ENCODE measurements around the gene PPP3CA. TPM values are rescaled to one million over a fixed set of nuclear protein-coding genes. Genes with fewer than 3 reads are reported as not detected.

Gene PPP3CA
- total RNA-seq, 1 donor from 2014 or later: 16.7 TPM

DNA sequence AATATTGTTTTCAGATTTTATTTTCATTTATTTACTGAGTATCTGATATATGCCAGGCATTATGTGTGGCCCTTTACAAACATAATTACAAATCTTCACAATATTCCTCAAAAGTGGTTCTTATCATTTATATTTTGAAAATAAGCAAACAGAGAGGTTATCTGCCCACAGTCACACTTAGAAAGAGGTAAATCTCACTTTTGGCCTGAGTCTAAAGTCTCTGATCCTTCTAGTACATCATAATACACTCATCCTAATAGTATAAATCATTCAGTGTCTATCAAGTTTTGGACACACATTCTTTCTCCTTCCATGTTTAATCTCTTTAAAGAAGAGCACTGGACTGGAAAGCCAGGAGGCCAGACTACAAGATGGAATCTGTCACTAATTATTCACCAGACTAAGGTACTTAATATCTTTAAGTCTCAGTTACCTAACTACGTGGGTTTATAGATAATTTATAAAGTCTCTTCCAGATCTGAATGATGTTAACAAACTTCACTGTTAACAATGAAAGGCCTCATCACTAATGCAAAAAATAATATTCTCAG is 281.3 kb downstream of the PPP3CA start:
- no peaks in the 10 kb centered on the region for H3K9me3 ChIP-seq (replicated peaks)
- peaks cover 29% of the 10 kb centered on the region for H3K4me1 ChIP-seq
- intact Hi-C loops (cut with micrococcal nuclease): no loop called here
- H3K27ac ChIP-seq (replicated peaks): no peak overlapping the region
- no peaks in the 10 kb centered on the region for H3K36me3 ChIP-seq
- no peak overlapping the region for H3K4me3 ChIP-seq
- DNase-seq: no peak
- H3K27me3 ChIP-seq (ENCODE audit: low read depth): no peaks in the 10 kb centered on the region
- no peak for TF ChIP-seq CTCF (IDR thresholded peaks at IDR 0.05; ENCODE audit: borderline replicate concordance)

- no peaks in the 10 kb centered on the region for H3K27me3 ChIP-seq (ENCODE audit: low read depth)
- H3K4me3 ChIP-seq: no peak overlapping the region
- DNase-seq: no peak
- intact Hi-C loops (cut with micrococcal nuclease): no loop called here
- no peak overlapping the region for H3K27ac ChIP-seq (replicated peaks)
- no peaks in the 10 kb centered on the region for H3K9me3 ChIP-seq (replicated peaks)
- H3K4me1 ChIP-seq: peaks cover 29% of the 10 kb centered on the region
- no peak for TF ChIP-seq CTCF (IDR thresholded peaks at IDR 0.05; ENCODE audit: borderline replicate concordance)
- no peaks in the 10 kb centered on the region for H3K36me3 ChIP-seq
Observed at GRCh38 chr4:101065346-101065745, 282.0 kb downstream of the PPP3CA start.

- no peak overlapping the region for H3K4me3 ChIP-seq
- H3K36me3 ChIP-seq: no peaks in the 10 kb centered on the region
- no peaks in the 10 kb centered on the region for H3K9me3 ChIP-seq (replicated peaks)
- no peak for TF ChIP-seq CTCF (IDR thresholded peaks at IDR 0.05; ENCODE audit: borderline replicate concordance)
- H3K4me1 ChIP-seq: peaks cover 29% of the 10 kb centered on the region
- no peak for DNase-seq
- intact Hi-C loops (cut with micrococcal nuclease): no loop called here
- H3K27me3 ChIP-seq (ENCODE audit: low read depth): no peaks in the 10 kb centered on the region
- H3K27ac ChIP-seq (replicated peaks): no peak overlapping the region
Observed at GRCh38 chr4:101064541-101065180, 282.7 kb downstream of the PPP3CA start.

- no peak for TF ChIP-seq CTCF (IDR thresholded peaks at IDR 0.05; ENCODE audit: borderline replicate concordance)
- Histone ChIP-seq H3K36me3 (no peaks in the 10 kb centered on the region), H3K9me3 (replicated peaks) (no peaks in the 10 kb centered on the region), H3K27ac (replicated peaks) (no peak overlapping the region), H3K4me3 (no peak overlapping the region), H3K27me3 (ENCODE audit: low read depth) (no peaks in the 10 kb centered on the region), H3K4me1 (peaks cover 19% of the 10 kb centered on the region)
- DNase-seq: no peak
- intact Hi-C loops (cut with micrococcal nuclease): no loop called here
Observed at GRCh38 chr4:101055392-101055791, 291.9 kb downstream of the PPP3CA start.

DNA sequence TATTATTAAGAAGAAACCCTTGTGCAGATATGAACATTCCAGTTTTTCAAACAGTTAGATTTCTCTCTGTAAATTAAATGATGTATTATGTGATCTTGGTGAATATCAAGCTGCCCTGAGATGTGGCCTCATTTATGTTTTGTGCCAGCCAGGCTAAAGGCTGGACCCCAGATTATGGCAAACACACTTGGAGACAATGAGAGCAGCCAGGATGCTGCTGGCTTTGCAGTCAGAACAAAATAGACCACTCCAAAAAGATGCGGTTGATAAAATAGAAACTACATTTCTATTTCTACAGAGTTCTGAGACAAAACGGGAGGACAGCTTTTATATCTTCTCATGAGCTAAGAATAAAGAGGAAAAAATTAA is 296.5 kb downstream of the PPP3CA start:
- Histone ChIP-seq H3K4me1 (peaks cover 20% of the 10 kb centered on the region), H3K36me3 (no peaks in the 10 kb centered on the region), H3K4me3 (no peak overlapping the region), H3K9me3 (replicated peaks) (no peaks in the 10 kb centered on the region), H3K27me3 (ENCODE audit: low read depth) (no peaks in the 10 kb centered on the region), H3K27ac (replicated peaks) (no peak overlapping the region)
- intact Hi-C loops (cut with micrococcal nuclease): no loop called here
- no peak for DNase-seq
- no peak for TF ChIP-seq CTCF (IDR thresholded peaks at IDR 0.05; ENCODE audit: borderline replicate concordance)
